Uterus (tissue), 2 donors: ENCODE data around the gene FOXN3.

ENCODE experiments used
- POLR2A ChIP-seq, 2 donors: fragments of 450-650 bp; IDR thresholded peaks; one replicate each; pipeline ENCODE4 v1.6.1; 2016; ENCODE audit warnings: antibody characterized with exemption in 2 of 2, mild to moderate bottlenecking in 1 of 2, moderate library complexity in 1 of 2
- TF ChIP-seq, protein P1 (sequence below), 4 experiments: fragments of 200-600 bp in 2 of 4; fragments of 450-650 bp in 2 of 4; sonication (generic) in 2 of 4; IDR thresholded peaks; one replicate each; pipeline ENCODE4 v1.5.1; 2016 to 2019; ENCODE audit warnings: antibody characterized with exemption in 4 of 4, mild to moderate bottlenecking in 2 of 4, moderate library complexity in 1 of 4

GRCh38 chr14:89384023-89384422, 33.0 kb downstream of the FOXN3 start:
- TF ChIP-seq, protein P1, sequence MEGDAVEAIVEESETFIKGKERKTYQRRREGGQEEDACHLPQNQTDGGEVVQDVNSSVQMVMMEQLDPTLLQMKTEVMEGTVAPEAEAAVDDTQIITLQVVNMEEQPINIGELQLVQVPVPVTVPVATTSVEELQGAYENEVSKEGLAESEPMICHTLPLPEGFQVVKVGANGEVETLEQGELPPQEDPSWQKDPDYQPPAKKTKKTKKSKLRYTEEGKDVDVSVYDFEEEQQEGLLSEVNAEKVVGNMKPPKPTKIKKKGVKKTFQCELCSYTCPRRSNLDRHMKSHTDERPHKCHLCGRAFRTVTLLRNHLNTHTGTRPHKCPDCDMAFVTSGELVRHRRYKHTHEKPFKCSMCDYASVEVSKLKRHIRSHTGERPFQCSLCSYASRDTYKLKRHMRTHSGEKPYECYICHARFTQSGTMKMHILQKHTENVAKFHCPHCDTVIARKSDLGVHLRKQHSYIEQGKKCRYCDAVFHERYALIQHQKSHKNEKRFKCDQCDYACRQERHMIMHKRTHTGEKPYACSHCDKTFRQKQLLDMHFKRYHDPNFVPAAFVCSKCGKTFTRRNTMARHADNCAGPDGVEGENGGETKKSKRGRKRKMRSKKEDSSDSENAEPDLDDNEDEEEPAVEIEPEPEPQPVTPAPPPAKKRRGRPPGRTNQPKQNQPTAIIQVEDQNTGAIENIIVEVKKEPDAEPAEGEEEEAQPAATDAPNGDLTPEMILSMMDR (IDR thresholded peaks at IDR 0.05) = no peak
- TF ChIP-seq POLR2A (IDR thresholded peaks at IDR 0.05) = no peak
